Mucosa of rectum (tissue), 2 donors: Measurements from ENCODE around the gene TRPC4AP.
"Not testable (repeated sequence)": the region's sequence is repeated elsewhere in the genome, so short reads cannot be mapped to it uniquely, and the experiment has no call there.

Source experiments
- H3K27ac ChIP-seq, 2 donors: one replicate each; pipeline ENCODE4 v1.7.0; 2013; ENCODE audit warnings: inconsistent platforms in 2 of 2, low read depth in 2 of 2, low read length in 2 of 2
- H3K27me3 ChIP-seq, 2 donors: one replicate each; pipeline ENCODE4 v1.7.0; 2013; ENCODE audit warnings: low read length in 2 of 2; ENCODE audit not compliant: control insufficient read depth in 2 of 2, insufficient read depth in 2 of 2
- H3K36me3 ChIP-seq, 2 donors: one replicate each; pipeline ENCODE4 v1.7.0; 2013; ENCODE audit warnings: low read length in 2 of 2; ENCODE audit not compliant: control insufficient read depth in 2 of 2, insufficient read depth in 2 of 2
- H3K4me1 ChIP-seq, 2 donors: one replicate each; pipeline ENCODE4 v1.7.0; 2013; ENCODE audit warnings: low read length in 2 of 2, mild to moderate bottlenecking in 1 of 2; ENCODE audit not compliant: control insufficient read depth in 2 of 2, insufficient read depth in 2 of 2
- H3K4me3 ChIP-seq, 2 donors: one replicate each; pipeline ENCODE4 v1.7.0; 2013; ENCODE audit warnings: low read length in 2 of 2
- H3K9ac ChIP-seq, 2 donors: one replicate each; pipeline ENCODE4 v1.7.0; 2013; ENCODE audit warnings: low read length in 2 of 2, low read depth in 1 of 2, mild to moderate bottlenecking in 1 of 2
- H3K9me3 ChIP-seq, 2 donors: one replicate each; pipeline ENCODE4 v1.7.0; 2013; ENCODE audit warnings: low read length in 2 of 2; ENCODE audit not compliant: control insufficient read depth in 2 of 2
- donor health status: healthy.
- donor health status: Normal muscosa, but diverticular disease.

The TRPC4AP gene

GRCh38 chr20:35122756-35123405, 30.3 kb upstream of the TRPC4AP start:
- Histone ChIP-seq H3K9ac (no peak overlapping the region), H3K9me3 (no peaks in the 10 kb centered on the region), H3K27me3 (no peaks in the 10 kb centered on the region), H3K27ac (no peak overlapping the region), H3K4me1 (no peaks in the 10 kb centered on the region), H3K36me3 (peaks cover 63 to 70% of the 10 kb centered on the region in 2 donors), H3K4me3 (no peak overlapping the region)

- no peak overlapping the region for H3K27ac ChIP-seq
- peaks cover 61 to 71% of the 10 kb centered on the region in 2 donors for H3K36me3 ChIP-seq
- no peaks in the 10 kb centered on the region for H3K27me3 ChIP-seq
- no peak overlapping the region for H3K9ac ChIP-seq
- no peaks in the 10 kb centered on the region for H3K4me1 ChIP-seq
- H3K4me3 ChIP-seq, result no peak overlapping the region
- no peaks in the 10 kb centered on the region for H3K9me3 ChIP-seq
Observed at GRCh38 chr20:35121186-35121585, 28.6 kb upstream of the TRPC4AP start.

GRCh38 chr20:35120012-35120701, 27.6 kb upstream of the TRPC4AP start:
- no peaks in the 10 kb centered on the region for H3K4me1 ChIP-seq
- no peak overlapping the region for H3K9ac ChIP-seq
- H3K27me3 ChIP-seq, result no peaks in the 10 kb centered on the region
- H3K4me3 ChIP-seq, result no peak overlapping the region
- H3K36me3 ChIP-seq, result peaks cover 64 to 69% of the 10 kb centered on the region in 2 donors
- H3K9me3 ChIP-seq, result no peaks in the 10 kb centered on the region
- no peak overlapping the region for H3K27ac ChIP-seq

GRCh38 chr20:35117629-35118028, 25.0 kb upstream of the TRPC4AP start:
- peaks cover 44 to 60% of the 10 kb centered on the region in 2 donors for H3K36me3 ChIP-seq
- no peaks in the 10 kb centered on the region for H3K9me3 ChIP-seq

GRCh38 chr20:35117196-35117595, 24.6 kb upstream of the TRPC4AP start:
- Histone ChIP-seq H3K4me3 (no peak overlapping the region), H3K36me3 (peaks cover 42 to 58% of the 10 kb centered on the region in 2 donors), H3K9me3 (no peaks in the 10 kb centered on the region), H3K4me1 (no peaks in the 10 kb centered on the region), H3K27ac (no peak overlapping the region), H3K27me3 (no peaks in the 10 kb centered on the region), H3K9ac (no peak overlapping the region)

More at GRCh38 chr20:35117629-35118028, 25.0 kb upstream of the TRPC4AP start:
- H3K4me3 ChIP-seq, result no peak overlapping the region
- H3K4me1 ChIP-seq, result no peaks in the 10 kb centered on the region
- H3K27me3 ChIP-seq, result no peaks in the 10 kb centered on the region
- no peak overlapping the region for H3K9ac ChIP-seq
- H3K27ac ChIP-seq, result no peak overlapping the region

GRCh38 chr20:35116258-35116657, 23.7 kb upstream of the TRPC4AP start:
- Histone ChIP-seq H3K4me1 (no peaks in the 10 kb centered on the region), H3K27me3 (no peaks in the 10 kb centered on the region), H3K9me3 (no peaks in the 10 kb centered on the region), H3K36me3 (peaks cover 35 to 50% of the 10 kb centered on the region in 2 donors), H3K27ac (no peak overlapping the region), H3K9ac (no peak overlapping the region), H3K4me3 (no peak overlapping the region)

GRCh38 chr20:35115606-35116005, 23.0 kb upstream of the TRPC4AP start:
- Histone ChIP-seq H3K36me3 (peaks cover 33 to 44% of the 10 kb centered on the region in 2 donors), H3K27ac (no peak overlapping the region), H3K4me1 (no peaks in the 10 kb centered on the region), H3K9ac (no peak overlapping the region), H3K9me3 (no peaks in the 10 kb centered on the region), H3K4me3 (no peak overlapping the region), H3K27me3 (no peaks in the 10 kb centered on the region)

GRCh38 chr20:35112276-35112675, 19.7 kb upstream of the TRPC4AP start:
- H3K27me3 ChIP-seq, H3K9me3 ChIP-seq, H3K4me3 ChIP-seq, H3K4me1 ChIP-seq, H3K9ac ChIP-seq, H3K27ac ChIP-seq: not testable (repeated sequence)
- H3K36me3 ChIP-seq, result peaks cover 14 to 22% of the 10 kb centered on the region in 2 donors

GRCh38 chr20:35111141-35111888, 18.7 kb upstream of the TRPC4AP start:
- H3K27me3 ChIP-seq, result no peaks in the 10 kb centered on the region
- peaks cover 13 to 20% of the 10 kb centered on the region in 2 donors for H3K36me3 ChIP-seq
- no peaks in the 10 kb centered on the region for H3K4me1 ChIP-seq
- H3K9ac ChIP-seq, result no peak overlapping the region
- no peaks in the 10 kb centered on the region for H3K9me3 ChIP-seq
- no peak overlapping the region for H3K4me3 ChIP-seq
- no peak overlapping the region for H3K27ac ChIP-seq

- Histone ChIP-seq H3K9me3 (no peaks in the 10 kb centered on the region), H3K27me3 (no peaks in the 10 kb centered on the region), H3K4me1 (no peaks in the 10 kb centered on the region), H3K27ac (no peak overlapping the region), H3K36me3 (peaks cover 2 to 5% of the 10 kb centered on the region in 2 donors), H3K9ac (no peak overlapping the region), H3K4me3 (no peak overlapping the region)
Observed at GRCh38 chr20:35108921-35109320, 16.3 kb upstream of the TRPC4AP start.
